Measurements from ENCODE around the gene ABCF3.

The ABCF3 gene

DNA sequence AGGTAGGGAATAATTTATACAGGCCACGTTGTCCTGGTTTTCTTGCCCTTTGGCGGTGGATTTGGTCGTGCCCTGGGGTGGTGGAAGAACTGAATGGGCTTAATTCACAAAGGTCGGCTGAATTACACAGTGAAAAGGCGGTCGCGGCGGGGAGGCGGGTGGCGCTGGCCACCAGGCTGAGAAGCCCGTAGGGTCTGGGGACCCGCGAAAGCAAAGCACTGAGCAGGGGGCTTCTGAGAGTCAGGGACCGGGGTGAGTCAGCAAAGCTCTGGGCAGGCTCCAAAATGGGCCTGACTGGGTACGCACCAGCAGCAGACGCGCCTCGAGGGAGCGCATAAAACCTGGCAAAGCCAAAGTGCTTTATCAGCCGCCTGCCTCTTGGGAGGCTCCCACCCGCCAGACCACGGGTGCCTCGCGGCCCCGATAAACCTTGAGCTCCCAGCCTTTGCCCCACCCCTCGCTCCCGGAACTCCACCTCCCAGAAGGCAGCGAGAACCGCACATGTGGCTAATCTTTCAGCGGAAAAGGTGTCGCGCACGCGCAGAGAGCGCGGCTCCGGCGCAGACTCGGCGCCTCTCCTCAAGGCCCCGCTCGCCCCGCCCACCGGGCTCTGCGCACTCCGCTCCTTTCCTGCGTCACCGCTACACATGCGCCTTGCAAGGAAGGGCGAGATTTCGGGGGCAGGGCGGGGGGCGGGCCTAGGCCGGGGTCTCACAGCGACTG lies 377 bp upstream of the ABCF3 start:
- peak; percentile 98 for DNase-seq (ENCODE audit: low read depth in 2 of 2)

- no peak for DNase-seq (ENCODE audit: low read depth in 2 of 2)
These were observed 856 bp downstream of the ABCF3 start for GRCh38 chr3:184186902-184187207.

- DNase-seq (ENCODE audit: low read depth in 2 of 2): no peak
These were observed 2.1 kb downstream of the ABCF3 start for GRCh38 chr3:184188080-184188479.

DNA sequence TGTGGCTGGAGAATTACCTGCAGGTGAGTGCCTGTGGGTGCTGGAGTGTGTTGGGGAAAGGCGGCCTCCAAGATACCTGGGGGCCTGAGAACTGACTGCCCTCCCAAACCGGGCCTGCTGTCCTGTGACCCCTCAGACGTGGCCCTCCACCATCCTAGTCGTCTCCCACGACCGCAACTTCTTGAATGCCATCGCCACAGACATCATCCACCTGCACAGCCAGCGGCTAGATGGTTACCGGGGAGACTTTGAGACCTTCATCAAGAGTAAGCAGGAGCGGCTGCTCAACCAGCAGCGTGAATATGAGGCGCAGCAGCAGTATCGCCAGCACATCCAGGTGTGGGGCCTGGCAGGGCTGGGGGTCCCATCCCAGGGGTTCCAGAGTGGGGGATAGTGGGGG lies 3.4 kb downstream of the ABCF3 start:
- DNase-seq (ENCODE audit: low read depth in 2 of 2): no peak

GRCh38 chr3:184192889-184193288 lies 6.9 kb downstream of the ABCF3 start:
- no peak for DNase-seq (ENCODE audit: low read depth in 2 of 2)

DNA sequence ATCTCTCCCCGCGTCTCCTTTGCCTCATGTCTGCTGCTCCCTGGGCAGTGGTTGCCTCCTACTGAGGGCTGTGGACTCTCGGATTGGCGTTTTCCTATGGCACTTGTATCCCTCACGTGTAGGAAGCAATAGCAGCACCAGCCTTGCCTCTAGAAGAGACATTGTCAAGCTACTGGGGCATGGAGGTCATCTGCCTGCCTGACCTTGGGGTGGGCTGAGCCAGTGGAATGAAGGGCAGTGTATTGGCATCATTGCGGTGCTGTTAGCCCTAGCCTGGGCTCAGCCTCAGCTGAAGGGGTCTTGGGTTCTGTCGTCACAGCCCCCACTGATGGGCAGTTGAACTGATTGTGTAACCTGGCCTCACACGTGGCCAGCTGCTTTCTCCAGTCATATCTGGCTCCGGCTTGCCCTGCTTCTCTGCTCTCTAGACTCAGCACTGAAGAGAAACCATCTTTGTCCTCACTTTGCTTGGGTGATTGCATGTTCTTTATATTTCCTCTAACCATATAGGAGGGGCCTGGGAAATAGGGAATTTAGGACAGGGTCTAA lies 8.1 kb downstream of the ABCF3 start:
- DNase-seq (ENCODE audit: low read depth in 2 of 2): no peak

DNA sequence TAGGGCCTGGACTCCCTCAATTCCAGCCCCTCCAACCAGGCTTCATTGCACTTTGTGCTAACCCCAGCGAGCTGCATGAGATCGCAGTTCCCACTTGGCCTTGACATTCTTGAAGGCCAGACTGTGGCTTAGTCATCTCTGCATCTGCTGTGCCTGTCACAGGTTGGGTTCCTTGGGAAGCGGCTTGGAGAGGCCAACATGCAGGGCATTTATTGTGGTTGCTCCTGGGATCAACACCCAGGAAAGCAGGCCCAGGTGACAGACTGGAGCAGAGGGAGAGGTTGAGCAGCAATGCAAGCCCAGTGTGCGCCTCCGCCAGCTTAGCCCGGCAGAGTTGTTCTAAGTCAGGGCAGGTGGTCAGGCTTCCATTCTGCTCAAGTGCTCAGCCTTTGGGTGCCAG lies 10.5 kb downstream of the ABCF3 start:
- no peak for DNase-seq (ENCODE audit: low read depth in 2 of 2)

- DNase-seq (ENCODE audit: low read depth in 2 of 2): no peak
These were observed 12.5 kb downstream of the ABCF3 start for GRCh38 chr3:184198509-184198908.

DNA sequence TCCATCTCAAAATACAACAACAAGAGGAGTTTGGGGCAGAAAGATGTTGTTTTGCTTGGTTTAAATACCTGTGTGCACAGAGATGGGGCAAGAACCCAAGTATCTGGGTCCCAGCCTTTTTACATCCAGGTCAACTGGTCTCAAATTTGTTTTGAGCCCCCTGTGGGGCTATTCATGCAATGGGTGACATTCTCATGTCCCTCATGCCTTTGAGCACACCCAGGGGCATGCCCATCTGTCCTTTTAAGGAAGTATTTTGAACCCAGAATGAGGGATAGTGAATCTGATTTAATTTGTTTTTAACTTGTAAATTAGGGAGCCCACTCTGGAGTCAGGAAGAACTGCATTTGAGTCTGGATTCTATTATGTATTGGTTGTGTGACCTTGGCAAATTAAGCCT lies 14.8 kb downstream of the ABCF3 start:
- DNase-seq (ENCODE audit: low read depth in 2 of 2): no peak

DNA sequence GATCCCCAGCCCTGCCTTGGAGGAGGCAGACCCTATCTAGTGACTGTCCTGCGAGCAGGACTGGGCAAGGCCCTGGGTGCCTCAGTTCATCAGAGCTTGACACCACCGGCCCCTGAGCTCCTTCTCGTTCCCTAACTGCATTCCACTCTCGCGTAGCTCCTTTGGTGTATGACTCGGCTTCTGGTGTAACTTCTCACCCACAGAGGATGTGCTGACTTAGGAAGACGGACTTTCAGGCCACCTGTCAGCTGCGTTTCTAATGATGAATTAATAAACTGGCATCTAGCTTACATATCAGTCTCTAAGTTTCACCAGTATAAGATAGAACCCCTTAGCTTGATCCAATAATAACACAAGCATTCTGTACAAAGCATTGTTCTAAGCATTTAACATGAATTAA lies 17.5 kb downstream of the ABCF3 start:
- no peak for DNase-seq (ENCODE audit: low read depth in 2 of 2)

DNA sequence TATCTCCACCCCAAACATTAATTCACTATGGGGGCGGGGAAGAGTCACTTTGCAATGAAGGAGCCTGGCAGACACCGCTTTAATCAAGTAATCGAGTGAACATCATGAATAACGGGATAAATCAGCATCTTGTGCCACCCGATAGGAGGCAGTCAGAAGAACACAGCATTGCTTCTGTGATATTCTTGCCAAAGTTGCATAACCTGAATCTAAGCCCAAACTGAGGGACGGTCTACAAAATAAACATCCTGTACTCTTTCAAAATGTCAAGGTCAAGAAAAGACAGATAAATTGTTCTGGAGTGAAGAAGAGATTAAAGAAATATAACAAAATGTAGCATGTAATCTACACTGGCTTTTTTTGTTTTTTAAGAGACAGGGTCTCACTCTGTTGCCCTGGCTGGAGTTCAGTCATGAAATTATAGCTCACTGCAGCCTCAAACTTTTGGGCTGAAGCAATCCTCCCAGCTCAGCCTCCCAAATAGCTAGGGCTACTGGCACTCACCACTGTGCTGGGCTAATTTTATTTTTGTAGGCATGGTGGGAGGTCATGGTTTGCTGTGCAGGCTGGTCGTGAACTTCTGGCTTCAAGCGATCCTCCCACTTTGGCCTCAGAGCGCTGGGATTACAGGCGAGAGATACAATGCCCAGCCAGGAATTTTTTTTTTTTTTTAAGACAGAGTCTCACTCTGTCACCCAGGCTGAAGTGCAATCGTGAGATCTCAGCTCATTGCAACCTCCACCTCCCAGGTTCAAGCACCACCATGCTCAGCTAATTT lies 23.3 kb downstream of the ABCF3 start:
- no peak for DNase-seq (ENCODE audit: low read depth in 2 of 2)

DNA sequence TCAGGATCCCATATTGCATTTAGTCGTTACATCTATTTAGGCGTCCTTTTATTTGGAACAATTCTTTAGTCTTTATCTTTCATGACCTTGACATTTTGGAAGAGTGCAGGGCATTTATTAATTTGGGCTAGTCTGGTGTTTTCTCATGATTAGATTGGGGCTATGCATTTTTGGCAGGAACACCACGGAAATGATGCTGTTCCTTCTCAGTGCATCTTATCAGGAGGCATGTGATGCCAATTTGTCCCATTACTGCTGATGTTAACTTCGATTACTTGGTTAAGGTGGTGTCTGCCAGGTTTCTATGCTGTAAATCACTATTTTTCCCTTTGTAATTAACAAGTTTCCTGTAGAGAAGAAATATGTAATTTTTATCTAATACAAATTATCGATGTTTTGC lies 25.3 kb downstream of the ABCF3 start:
- DNase-seq (ENCODE audit: low read depth in 2 of 2): no peak

- DNase-seq (ENCODE audit: low read depth in 2 of 2): no peak
These were observed 25.7 kb downstream of the ABCF3 start for GRCh38 chr3:184211718-184212117.

GRCh38 chr3:184218814-184219213 lies 32.8 kb downstream of the ABCF3 start:
- no peak for DNase-seq (ENCODE audit: low read depth in 2 of 2)

DNA sequence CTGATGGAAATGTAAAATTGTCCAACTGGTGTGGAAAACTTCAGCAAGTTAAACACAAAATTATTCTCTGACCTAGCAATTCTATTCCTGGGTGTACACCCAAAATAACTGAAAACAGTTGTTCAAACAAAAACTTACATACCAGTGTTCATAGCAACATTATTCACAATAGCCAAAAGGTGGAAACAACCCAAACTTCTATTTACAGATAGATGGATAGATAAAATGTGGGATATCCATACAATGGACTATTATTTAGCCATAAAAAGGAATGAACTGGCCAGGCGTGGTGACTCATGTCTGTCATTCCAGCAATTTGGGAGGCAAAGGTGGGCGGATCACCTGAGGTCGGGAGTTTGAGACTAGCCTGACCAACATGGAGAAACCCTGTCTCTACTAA lies 36.5 kb downstream of the ABCF3 start:
- DNase-seq (ENCODE audit: low read depth in 2 of 2): no peak

DNA sequence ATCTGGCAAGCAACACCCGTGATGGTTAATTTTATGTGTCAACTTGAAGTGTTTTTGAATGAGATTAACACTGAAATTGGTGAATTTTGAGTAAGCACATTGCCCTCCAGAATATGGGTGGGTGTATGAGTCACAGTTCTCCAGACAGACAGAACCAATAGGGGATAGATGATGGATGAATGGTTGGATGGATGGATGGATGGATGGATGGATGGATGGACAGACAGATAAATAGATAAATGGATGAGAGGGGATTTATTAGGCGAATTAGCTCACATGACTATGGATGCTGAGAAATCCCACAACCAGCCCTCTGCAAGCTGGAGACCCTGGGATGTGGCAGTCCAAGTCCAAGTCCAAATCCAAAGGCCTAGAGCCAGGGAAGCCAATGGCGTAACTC lies 37.9 kb downstream of the ABCF3 start:
- no peak for DNase-seq (ENCODE audit: low read depth in 2 of 2)

- DNase-seq (ENCODE audit: low read depth in 2 of 2): peak; percentile 17 to 44
These were observed 41.5 kb downstream of the ABCF3 start for GRCh38 chr3:184227481-184227935.

- no peak for DNase-seq (ENCODE audit: low read depth in 2 of 2)
These were observed 42.6 kb downstream of the ABCF3 start for GRCh38 chr3:184228376-184229137.

- DNase-seq (ENCODE audit: low read depth in 2 of 2): peak; percentile 39 to 53
These were observed 43.5 kb downstream of the ABCF3 start, which contains the start of gene VWA5B2 for GRCh38 chr3:184229394-184230080. TSS of gene VWA5B2 (plus strand) at chr3:184229585. CDS start at chr3:184230529, 944 bp downstream.

- DNase-seq (ENCODE audit: low read depth in 2 of 2): no peak
These were observed 44.1 kb downstream of the ABCF3 start for GRCh38 chr3:184230081-184230602.
